ENCODE measurements around the gene NRDE2. TPM values are rescaled to one million over a fixed set of nuclear protein-coding genes. Genes with fewer than 3 reads are reported as not detected.
A peak's percentile ranks its signal among the peaks of the same experiment; 100 is the strongest.

NRDE2 gene
- total and polyA plus RNA-seq, 2 experiments from 2014 or later: 7.9 to 13.1 TPM

- H3K36me3 ChIP-seq: peaks cover 3% of the 10 kb centered on the region
- DNase-seq (ENCODE audit: low read depth in 1 of 2, low spot score in 1 of 2): peak in 1 of 2 donors; percentile 56
Observed at GRCh38 chr14:90295870-90296516, 35.7 kb downstream of the NRDE2 start.

GRCh38 chr14:90294872-90295271 lies 36.9 kb downstream of the NRDE2 start:
- TF ChIP-seq, protein P1, sequence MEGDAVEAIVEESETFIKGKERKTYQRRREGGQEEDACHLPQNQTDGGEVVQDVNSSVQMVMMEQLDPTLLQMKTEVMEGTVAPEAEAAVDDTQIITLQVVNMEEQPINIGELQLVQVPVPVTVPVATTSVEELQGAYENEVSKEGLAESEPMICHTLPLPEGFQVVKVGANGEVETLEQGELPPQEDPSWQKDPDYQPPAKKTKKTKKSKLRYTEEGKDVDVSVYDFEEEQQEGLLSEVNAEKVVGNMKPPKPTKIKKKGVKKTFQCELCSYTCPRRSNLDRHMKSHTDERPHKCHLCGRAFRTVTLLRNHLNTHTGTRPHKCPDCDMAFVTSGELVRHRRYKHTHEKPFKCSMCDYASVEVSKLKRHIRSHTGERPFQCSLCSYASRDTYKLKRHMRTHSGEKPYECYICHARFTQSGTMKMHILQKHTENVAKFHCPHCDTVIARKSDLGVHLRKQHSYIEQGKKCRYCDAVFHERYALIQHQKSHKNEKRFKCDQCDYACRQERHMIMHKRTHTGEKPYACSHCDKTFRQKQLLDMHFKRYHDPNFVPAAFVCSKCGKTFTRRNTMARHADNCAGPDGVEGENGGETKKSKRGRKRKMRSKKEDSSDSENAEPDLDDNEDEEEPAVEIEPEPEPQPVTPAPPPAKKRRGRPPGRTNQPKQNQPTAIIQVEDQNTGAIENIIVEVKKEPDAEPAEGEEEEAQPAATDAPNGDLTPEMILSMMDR (IDR thresholded peaks at IDR 0.05; ENCODE audit: low read depth, low read length): no peak
- Histone ChIP-seq H3K27me3 (no peaks in the 10 kb centered on the region), H3K36me3 (peaks cover 8% of the 10 kb centered on the region), H3K27ac (no peak overlapping the region), H3K4me3 (no peak overlapping the region), H3K4me1 (ENCODE audit: low read depth) (no peaks in the 10 kb centered on the region), H3K9me3 (ENCODE audit: low read depth) (no peaks in the 10 kb centered on the region)
- DNase-seq (ENCODE audit: low read depth in 1 of 2, low spot score in 1 of 2): peak in 1 of 2 donors; percentile 41

More at GRCh38 chr14:90295870-90296516, 35.7 kb downstream of the NRDE2 start:
- Histone ChIP-seq H3K27ac (no peak overlapping the region), H3K4me1 (ENCODE audit: low read depth) (no peaks in the 10 kb centered on the region), H3K27me3 (no peaks in the 10 kb centered on the region), H3K9me3 (ENCODE audit: low read depth) (no peaks in the 10 kb centered on the region), H3K4me3 (no peak overlapping the region)
- TF ChIP-seq, protein P1 (IDR thresholded peaks at IDR 0.05; ENCODE audit: low read depth, low read length): no peak

DNA sequence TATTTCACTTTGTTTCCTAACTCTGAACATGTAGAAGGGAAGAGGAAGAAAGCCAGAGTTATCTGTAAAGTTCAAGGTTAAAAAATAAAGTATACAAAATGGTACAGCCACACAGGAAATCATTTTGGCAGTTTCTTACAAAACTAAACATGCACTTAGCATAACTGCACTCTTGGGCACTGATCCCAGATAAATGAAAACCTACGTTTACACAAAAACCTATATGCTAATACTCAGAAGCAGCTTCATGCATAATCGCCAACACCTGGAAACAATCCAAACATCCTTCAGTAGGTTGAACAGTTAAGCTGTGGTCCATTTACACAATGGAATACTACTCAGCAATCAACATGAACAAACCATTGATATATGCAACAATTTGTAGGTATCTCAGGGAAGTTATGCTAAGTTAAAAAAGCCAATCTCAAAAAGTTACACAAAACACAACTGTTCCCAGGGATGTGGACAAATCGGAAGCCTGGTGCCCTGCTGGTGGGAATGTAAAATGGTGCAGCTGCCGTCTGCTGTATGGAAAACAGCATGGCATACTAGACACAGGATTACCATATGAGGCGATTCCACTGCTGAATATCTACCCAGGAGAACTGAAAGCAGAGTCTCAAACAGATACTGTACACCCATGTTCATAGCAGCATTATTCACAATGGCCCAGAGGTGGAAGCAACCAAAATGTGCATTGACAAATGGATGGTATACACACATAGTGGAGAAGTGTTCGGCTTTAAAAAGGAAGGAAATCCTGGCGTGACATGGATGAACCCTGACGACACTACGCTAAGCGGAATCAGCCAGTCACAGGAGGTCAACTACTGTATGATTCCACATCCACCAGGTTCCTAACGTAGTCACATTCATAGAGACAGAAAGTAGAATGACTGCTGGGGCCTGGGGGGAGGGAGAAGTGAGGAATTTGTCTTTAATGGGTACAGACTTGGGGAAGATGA lies 37.7 kb downstream of the NRDE2 start:
- no peaks in the 10 kb centered on the region for H3K9me3 ChIP-seq (ENCODE audit: low read depth)
- H3K27ac ChIP-seq: no peak overlapping the region
- H3K27me3 ChIP-seq: no peaks in the 10 kb centered on the region
- peaks cover 10% of the 10 kb centered on the region for H3K36me3 ChIP-seq
- no peak overlapping the region for H3K4me3 ChIP-seq
- no peak for DNase-seq (ENCODE audit: low read depth in 1 of 2, low spot score in 1 of 2)
- TF ChIP-seq, protein P1 (IDR thresholded peaks at IDR 0.05; ENCODE audit: low read depth, low read length): no peak
- H3K4me1 ChIP-seq (ENCODE audit: low read depth): no peaks in the 10 kb centered on the region

GRCh38 chr14:90291699-90292098 lies 40.0 kb downstream of the NRDE2 start:
- no peak for DNase-seq (ENCODE audit: low read depth in 1 of 2, low spot score in 1 of 2)
- no peaks in the 10 kb centered on the region for H3K4me1 ChIP-seq (ENCODE audit: low read depth)
- TF ChIP-seq, protein P1 (IDR thresholded peaks at IDR 0.05; ENCODE audit: low read depth, low read length): no peak
- H3K27me3 ChIP-seq: no peaks in the 10 kb centered on the region
- no peak overlapping the region for H3K27ac ChIP-seq
- H3K4me3 ChIP-seq: no peak overlapping the region
- H3K36me3 ChIP-seq: peaks cover 18% of the 10 kb centered on the region
- no peaks in the 10 kb centered on the region for H3K9me3 ChIP-seq (ENCODE audit: low read depth)

DNA sequence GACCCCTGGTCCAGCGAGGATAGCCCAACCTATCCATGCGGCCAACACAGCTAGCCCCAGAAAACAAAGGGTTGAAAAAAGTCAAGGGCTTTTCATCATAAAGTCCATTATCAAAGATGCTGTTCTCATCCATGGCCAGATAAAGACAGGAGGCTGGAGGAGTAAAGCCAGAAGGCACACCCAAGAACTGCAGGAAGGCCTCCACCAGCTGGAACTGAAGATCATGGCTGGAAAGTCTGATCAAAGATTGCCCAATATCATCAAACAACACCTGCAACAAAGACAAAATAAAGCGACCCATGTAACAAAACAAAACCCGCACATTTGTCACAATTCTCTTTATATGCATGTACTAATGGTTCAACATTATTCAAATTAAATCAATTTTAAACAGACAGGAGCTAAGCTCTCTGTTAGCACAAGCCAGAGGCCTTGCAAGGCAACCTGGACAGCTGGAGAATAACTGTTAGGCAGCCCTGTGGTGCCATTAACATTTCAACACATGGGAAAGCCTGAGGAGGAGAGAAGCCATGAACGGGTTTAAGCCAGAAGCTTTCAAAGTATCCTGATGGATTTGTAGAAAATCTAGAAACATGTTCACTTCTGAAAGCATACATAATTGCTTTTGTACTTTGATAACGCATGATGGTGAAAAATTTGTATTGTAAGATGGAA lies 41.3 kb downstream of the NRDE2 start:
- H3K27me3 ChIP-seq: no peaks in the 10 kb centered on the region
- H3K36me3 ChIP-seq: peaks cover 21% of the 10 kb centered on the region
- H3K4me3 ChIP-seq: no peak overlapping the region
- no peak for DNase-seq (ENCODE audit: low read depth in 1 of 2, low spot score in 1 of 2)
- TF ChIP-seq, protein P1 (IDR thresholded peaks at IDR 0.05; ENCODE audit: low read depth, low read length): no peak
- no peak overlapping the region for H3K27ac ChIP-seq
- H3K9me3 ChIP-seq (ENCODE audit: low read depth): no peaks in the 10 kb centered on the region
- no peaks in the 10 kb centered on the region for H3K4me1 ChIP-seq (ENCODE audit: low read depth)
